Skeletal muscle tissue (tissue), 4 donors: ENCODE data around the gene AAK1. TPM values are rescaled to one million over a fixed set of nuclear protein-coding genes. Genes with fewer than 3 reads are reported as not detected.

Source experiments
- H3K27ac ChIP-seq: one replicate; pipeline ENCODE4 v1.7.0; 2013; ENCODE audit warnings: mild to moderate bottlenecking, low read depth, low read length, inconsistent platforms
- H3K27me3 ChIP-seq, 3 donors: one replicate each; pipeline ENCODE4 v1.7.0; 2013; ENCODE audit warnings: low read length in 3 of 3; ENCODE audit not compliant: control insufficient read depth in 3 of 3, insufficient read depth in 3 of 3
- H3K36me3 ChIP-seq, 3 donors: one replicate each; pipeline ENCODE4 v1.7.0; 2013; ENCODE audit warnings: low read length in 3 of 3; ENCODE audit not compliant: control insufficient read depth in 3 of 3, insufficient read depth in 3 of 3
- H3K4me1 ChIP-seq, 3 donors: one replicate each; pipeline ENCODE4 v1.7.0; 2013; ENCODE audit warnings: low read length in 3 of 3, mild to moderate bottlenecking in 3 of 3; ENCODE audit not compliant: control insufficient read depth in 3 of 3, insufficient read depth in 3 of 3
- H3K4me3 ChIP-seq, 3 donors: one replicate each; pipeline ENCODE4 v1.7.0; 2013; ENCODE audit warnings: low read length in 3 of 3
- H3K9ac ChIP-seq, 3 donors: one replicate each; pipeline ENCODE4 v1.7.0; 2013; ENCODE audit warnings: low read length in 3 of 3, mild to moderate bottlenecking in 3 of 3, moderate library complexity in 2 of 3, low read depth in 1 of 3
- H3K9me3 ChIP-seq, 3 donors: one replicate each; pipeline ENCODE4 v1.7.0; 2013; ENCODE audit warnings: low read length in 3 of 3; ENCODE audit not compliant: control insufficient read depth in 3 of 3
- total RNA-seq: library from RNA; depleted of rRNA; stranded (reverse); fragments of >200 nt; gene quantifications from one replicate; pipeline ENCODE4 v1.2.3, GENCODE V29; 2014
- donor health status: Osteomylitis.

The AAK1 gene
- total RNA-seq, 1 donor from 2014 or later = 17.7 TPM

GRCh38 chr2:69567909-69568300, 75.6 kb downstream of the AAK1 start:
- no peak overlapping the region for H3K9ac ChIP-seq
- no peak overlapping the region for H3K27ac ChIP-seq
- no peaks in the 10 kb centered on the region for H3K36me3 ChIP-seq
- no peaks in the 10 kb centered on the region for H3K9me3 ChIP-seq
- H3K27me3 ChIP-seq = no peaks in the 10 kb centered on the region
- no peak overlapping the region for H3K4me3 ChIP-seq
- H3K4me1 ChIP-seq = peaks cover 23 to 50% (median 30%) of the 10 kb centered on the region in 3 donors

DNA sequence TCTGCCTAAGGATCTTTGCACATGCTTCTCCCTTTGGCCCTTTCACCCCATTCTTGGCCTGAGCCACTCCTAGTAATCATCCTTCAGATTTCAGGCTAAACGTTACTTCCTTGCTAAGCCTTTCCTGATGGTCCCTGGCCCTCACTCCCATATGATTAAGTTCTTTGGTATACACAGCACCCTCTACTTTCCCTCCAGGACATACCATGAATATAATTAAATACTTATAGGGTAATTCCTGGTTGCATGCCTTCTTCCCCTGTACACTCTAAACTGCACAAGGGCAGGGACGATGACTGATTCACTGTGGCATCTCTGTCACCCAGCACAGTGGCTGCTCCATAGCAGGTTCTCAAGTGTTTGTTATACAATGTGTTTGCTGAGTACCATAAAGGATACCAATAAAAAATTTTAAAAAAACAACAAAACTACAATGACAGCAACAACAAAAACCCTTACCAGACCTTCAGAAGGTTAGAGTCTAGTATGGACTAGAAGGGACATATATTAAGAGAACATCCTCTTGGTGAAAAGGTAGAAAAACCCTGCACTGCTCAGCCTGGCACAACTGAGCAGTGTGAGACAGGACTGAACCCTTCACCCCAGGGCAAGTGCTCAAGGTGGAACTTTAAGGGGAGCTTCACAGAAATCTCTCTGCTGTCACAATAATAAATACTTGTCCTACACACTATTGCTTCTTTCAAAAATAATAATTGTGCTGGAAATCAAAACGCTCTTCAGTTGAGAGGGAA, 76.2 kb downstream of the AAK1 start:
- Histone ChIP-seq H3K27me3 (no peaks in the 10 kb centered on the region), H3K9ac (no peak overlapping the region), H3K36me3 (no peaks in the 10 kb centered on the region), H3K4me1 (peaks cover 19 to 46% (median 28%) of the 10 kb centered on the region in 3 donors), H3K4me3 (no peak overlapping the region), H3K9me3 (no peaks in the 10 kb centered on the region), H3K27ac (no peak overlapping the region)

- no peak overlapping the region for H3K4me3 ChIP-seq
- no peaks in the 10 kb centered on the region for H3K27me3 ChIP-seq
- H3K36me3 ChIP-seq = no peaks in the 10 kb centered on the region
- peaks cover 14 to 40% (median 22%) of the 10 kb centered on the region in 3 donors for H3K4me1 ChIP-seq
- H3K9me3 ChIP-seq = no peaks in the 10 kb centered on the region
- no peak overlapping the region for H3K9ac ChIP-seq
- no peak overlapping the region for H3K27ac ChIP-seq
Measured at GRCh38 chr2:69566669-69567068, 76.9 kb downstream of the AAK1 start.

GRCh38 chr2:69565431-69565839, 78.1 kb downstream of the AAK1 start:
- Histone ChIP-seq H3K27me3 (no peaks in the 10 kb centered on the region), H3K4me3 (no peak overlapping the region), H3K4me1 (peaks cover 10 to 35% (median 21%) of the 10 kb centered on the region in 3 donors), H3K36me3 (no peaks in the 10 kb centered on the region), H3K27ac (no peak overlapping the region), H3K9me3 (no peaks in the 10 kb centered on the region), H3K9ac (no peak overlapping the region)

DNA sequence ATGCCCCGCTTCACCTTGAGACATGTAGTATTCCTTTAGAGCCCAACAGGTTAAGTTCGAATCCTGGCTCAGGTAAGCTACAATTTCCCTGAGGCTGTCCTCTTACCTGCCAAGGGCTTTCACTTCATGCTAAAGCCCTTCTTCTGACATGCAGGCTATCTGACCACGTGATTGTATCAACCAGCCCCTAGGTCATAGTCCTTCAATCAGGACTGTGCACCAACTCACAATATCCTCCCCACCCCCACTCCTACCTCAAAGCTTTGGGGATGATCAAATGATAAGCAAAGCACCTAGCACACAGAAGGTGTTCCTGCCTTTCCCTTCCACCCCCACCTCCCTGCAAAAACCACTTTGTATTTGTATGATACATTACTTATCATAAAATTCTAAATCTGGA, 78.9 kb downstream of the AAK1 start:
- no peak overlapping the region for H3K4me3 ChIP-seq
- peaks cover 14 to 42% (median 25%) of the 10 kb centered on the region in 3 donors for H3K4me1 ChIP-seq
- no peak overlapping the region for H3K9ac ChIP-seq
- H3K36me3 ChIP-seq = no peaks in the 10 kb centered on the region
- H3K9me3 ChIP-seq = no peaks in the 10 kb centered on the region
- H3K27ac ChIP-seq = no peak overlapping the region
- no peaks in the 10 kb centered on the region for H3K27me3 ChIP-seq

GRCh38 chr2:69563021-69563420, 80.5 kb downstream of the AAK1 start:
- Histone ChIP-seq H3K27ac (no peak overlapping the region), H3K4me1 (peaks cover 14 to 42% (median 20%) of the 10 kb centered on the region in 3 donors), H3K4me3 (no peak overlapping the region)

DNA sequence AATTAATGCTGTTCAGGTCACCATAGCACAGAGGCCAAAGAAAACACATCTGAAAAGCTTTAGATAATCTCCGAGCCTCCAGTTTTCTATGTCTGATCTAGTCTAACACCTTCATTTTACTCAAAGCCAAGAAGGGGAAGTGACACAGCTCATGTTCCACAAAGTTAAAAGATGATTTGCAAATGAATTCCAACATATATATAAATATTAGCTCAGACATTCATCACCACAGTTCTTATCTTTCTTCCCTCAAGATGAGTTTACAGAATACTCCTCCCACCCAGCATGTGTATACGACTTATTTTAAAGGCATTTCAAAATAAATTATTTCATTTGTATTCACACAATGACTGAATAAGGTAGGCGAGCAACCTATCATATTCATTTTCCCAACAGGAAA, 82.4 kb downstream of the AAK1 start:
- Histone ChIP-seq H3K36me3 (no peaks in the 10 kb centered on the region), H3K27ac (no peak overlapping the region), H3K9me3 (no peaks in the 10 kb centered on the region), H3K4me3 (no peak overlapping the region), H3K27me3 (no peaks in the 10 kb centered on the region), H3K4me1 (peaks cover 7 to 25% (median 13%) of the 10 kb centered on the region in 3 donors), H3K9ac (no peak overlapping the region)

More at GRCh38 chr2:69563021-69563420, 80.5 kb downstream of the AAK1 start:
- no peaks in the 10 kb centered on the region for H3K9me3 ChIP-seq
- no peak overlapping the region for H3K9ac ChIP-seq
- H3K27me3 ChIP-seq = no peaks in the 10 kb centered on the region
- H3K36me3 ChIP-seq = no peaks in the 10 kb centered on the region

DNA sequence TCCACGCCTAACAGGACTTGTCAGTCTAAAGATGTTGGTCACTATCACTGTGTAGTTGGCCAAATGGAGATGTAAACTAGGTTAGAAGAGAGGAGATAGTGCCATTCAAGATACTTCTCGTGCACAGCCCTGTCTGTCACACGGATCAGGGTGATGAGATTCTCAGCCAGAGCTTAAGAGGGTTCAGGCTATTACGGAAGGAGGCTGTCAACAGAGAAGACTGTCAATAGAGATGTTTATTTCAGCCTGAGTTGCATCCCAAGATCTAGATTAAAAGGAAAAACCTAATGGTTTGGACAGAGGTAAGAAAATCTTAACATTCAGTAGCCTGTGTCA, 83.4 kb downstream of the AAK1 start:
- no peaks in the 10 kb centered on the region for H3K9me3 ChIP-seq
- no peaks in the 10 kb centered on the region for H3K27me3 ChIP-seq
- H3K9ac ChIP-seq = no peak overlapping the region
- H3K27ac ChIP-seq = no peak overlapping the region
- H3K4me1 ChIP-seq = peaks cover 10 to 18% (median 16%) of the 10 kb centered on the region in 3 donors
- no peaks in the 10 kb centered on the region for H3K36me3 ChIP-seq
- no peak overlapping the region for H3K4me3 ChIP-seq

- Histone ChIP-seq H3K4me1 (peaks cover 10 to 21% (median 19%) of the 10 kb centered on the region in 3 donors), H3K9ac (no peak overlapping the region), H3K36me3 (no peaks in the 10 kb centered on the region), H3K4me3 (no peak overlapping the region), H3K9me3 (no peaks in the 10 kb centered on the region), H3K27me3 (no peaks in the 10 kb centered on the region), H3K27ac (no peak overlapping the region)
Measured at GRCh38 chr2:69559442-69560146, 83.9 kb downstream of the AAK1 start.

DNA sequence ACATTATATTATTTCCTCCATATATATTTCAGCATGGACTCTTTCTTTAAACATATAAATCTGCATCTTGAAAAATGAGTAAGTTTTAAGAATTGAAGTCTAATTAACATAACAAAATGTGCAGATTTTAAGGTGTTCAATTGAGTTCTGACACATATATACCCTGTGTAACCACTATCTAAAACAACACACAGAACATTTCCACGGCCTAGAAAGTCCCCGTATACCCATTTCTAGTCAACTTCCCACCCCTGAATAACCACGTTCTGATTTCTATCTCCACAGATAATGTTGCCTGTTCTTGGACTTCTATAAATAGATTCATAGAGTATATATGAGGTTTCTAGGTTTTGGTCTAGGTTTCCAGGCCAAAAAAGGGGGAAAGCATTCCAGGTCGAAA, 87.5 kb downstream of the AAK1 start:
- H3K27ac ChIP-seq = no peak overlapping the region
- no peaks in the 10 kb centered on the region for H3K36me3 ChIP-seq
- H3K4me1 ChIP-seq = peaks cover 10 to 23% (median 19%) of the 10 kb centered on the region in 3 donors
- no peaks in the 10 kb centered on the region for H3K9me3 ChIP-seq
- H3K27me3 ChIP-seq = no peaks in the 10 kb centered on the region
- no peak overlapping the region for H3K4me3 ChIP-seq
- no peak overlapping the region for H3K9ac ChIP-seq
